Measurements from ENCODE around the gene SET.
A peak's percentile ranks its signal among the peaks of the same experiment; 100 is the strongest.

The SET gene

GRCh38 chr9:128713941-128714573 lies 25.0 kb downstream of the SET start:
- no peak for DNase-seq

- no peak for DNase-seq
Measured at GRCh38 chr9:128714586-128715435, 25.8 kb downstream of the SET start.

GRCh38 chr9:128715436-128715750 lies 26.4 kb downstream of the SET start:
- no peak for DNase-seq

- no peak for DNase-seq
Measured at GRCh38 chr9:128716581-128717254, 27.7 kb downstream of the SET start.

- no peak for DNase-seq
Measured at GRCh38 chr9:128718047-128718446, 29.0 kb downstream of the SET start.

GRCh38 chr9:128718475-128718874 lies 29.5 kb downstream of the SET start:
- no peak for DNase-seq

GRCh38 chr9:128719919-128720605 lies 31.0 kb downstream of the SET start:
- DNase-seq = no peak

- DNase-seq = no peak
Measured at GRCh38 chr9:128720841-128721486, 31.9 kb downstream of the SET start.

- DNase-seq = no peak
Measured at GRCh38 chr9:128721487-128722010, 32.5 kb downstream of the SET start.

- DNase-seq = no peak
Measured at GRCh38 chr9:128722380-128723351, 33.6 kb downstream of the SET start.

- no peak for DNase-seq
Measured at GRCh38 chr9:128723352-128723865, 34.4 kb downstream of the SET start.

GRCh38 chr9:128723866-128724743 lies 35.1 kb downstream of the SET start, which contains the start of gene ZDHHC12:
Gene ZDHHC12 (minus strand): TSS chr9:128724127. CDS start chr9:128724093, 34 bp downstream.
- peak; percentile 99 for DNase-seq

GRCh38 chr9:128724744-128725211 lies 35.8 kb downstream of the SET start:
- peak; percentile 72 for DNase-seq

GRCh38 chr9:128727640-128728248 lies 38.7 kb downstream of the SET start:
- DNase-seq = no peak

GRCh38 chr9:128728298-128728697 lies 39.3 kb downstream of the SET start:
- DNase-seq = no peak

GRCh38 chr9:128729302-128729701 lies 40.3 kb downstream of the SET start:
- DNase-seq = no peak

GRCh38 chr9:128729766-128730517 lies 40.9 kb downstream of the SET start:
- no peak for DNase-seq

GRCh38 chr9:128731093-128731492 lies 42.1 kb downstream of the SET start:
- no peak for DNase-seq

- no peak for DNase-seq
Measured at GRCh38 chr9:128731691-128732090, 42.7 kb downstream of the SET start.

All from activated CD8-positive, alpha-beta memory T cell treated with anti-CD3 and anti-CD28 coated beads, Interleukin-2, amount 50 U/mL, for 48 hours (primary cell).